ENCODE results near the gene GLI1. TPM values are rescaled to one million over a fixed set of nuclear protein-coding genes. Genes with fewer than 3 reads are reported as not detected.

The GLI1 gene
- total and polyA plus RNA-seq, 2 of the 13 experiments (the other 11 are each of a cell fraction or from before 2014, with no cell fraction given) = 0.09 to 0.20 TPM

- no TSS peak for BruUV-seq (replicated peaks)
- H3K9ac ChIP-seq (ENCODE audit: insufficient read depth, low read depth, low read length) = no peak overlapping the region
- no peak overlapping the region for H3K27ac ChIP-seq (ENCODE audit: extremely low read length, insufficient read depth, low read length)
- H3K9me3 ChIP-seq (ENCODE audit: low read length) = no peaks in the 10 kb centered on the region
- H3K27me3 ChIP-seq (ENCODE audit: control insufficient read depth in 1 of 2, insufficient read depth in 2 of 2, low read length in 2 of 2) = peaks cover 7 to 54% of the 10 kb centered on the region in 2 experiments
- WGBS (ENCODE audit: low lambda C conversion rate) = 15% methylated on average over 2 of the region's 3 CpGs
- CTCF ChIA-PET (ENCODE audit: low intra/inter-chr PET ratio, low total read pairs) = no interaction called here
- intact Hi-C loops (cut with micrococcal nuclease; ENCODE audit: unreplicated experiment) (no loop called here), in situ Hi-C loops (cut with HindIII; ENCODE audit: extremely low pct_ligation_motif_present, low pct_unique_long_range_greater_than_20kb) (no loop called here)
- no peak for FAIRE-seq
- no peak overlapping the region for H3K4me2 ChIP-seq (ENCODE audit: low read depth, low read length)
- no peaks in the 10 kb centered on the region for H4K20me1 ChIP-seq (ENCODE audit: insufficient read depth, low read length)
- H3K79me2 ChIP-seq (ENCODE audit: insufficient read depth, low read length) = no peaks in the 10 kb centered on the region
- ATAC-seq = no peak
- no peaks in the 10 kb centered on the region for H3K36me3 ChIP-seq (replicated peaks in 1 of 2; ENCODE audit: control insufficient read depth in 1 of 2, insufficient read depth in 2 of 2, low read length in 2 of 2)
- H2AFZ ChIP-seq (ENCODE audit: low read length) = no peak overlapping the region
- H3K4me1 ChIP-seq (ENCODE audit: insufficient read depth, low read length) = peaks cover 40% of the 10 kb centered on the region
- DNase-seq (ENCODE audit: low spot score) = no peak
- no peak overlapping the region for H3K4me3 ChIP-seq (replicated peaks in 1 of 3; ENCODE audit: insufficient read depth in 1 of 3, low read depth in 2 of 3, low read length in 3 of 3)
- POLR2A ChIA-PET = no interaction called here
- TF ChIP-seq HIC2 (CRISPR knock-in tag; IDR thresholded peaks at IDR 0.05; ENCODE audit: low read depth) (no peak), USF2 (IDR thresholded peaks at IDR 0.05; ENCODE audit: low read depth, low read length) (no peak), USF2 (CRISPR knock-in tag; IDR thresholded peaks at IDR 0.05; ENCODE audit: borderline replicate concordance) (no peak), NFRKB (IDR thresholded peaks at IDR 0.05) (no peak), MXD4 (CRISPR knock-in tag; IDR thresholded peaks at IDR 0.05) (no peak), TFDP2 (CRISPR knock-in tag; IDR thresholded peaks at IDR 0.05) (no peak), ISL2 (CRISPR knock-in tag; IDR thresholded peaks at IDR 0.05) (no peak), ZBTB40 (IDR thresholded peaks at IDR 0.05) (no peak), ZBTB40 (CRISPR knock-in tag; IDR thresholded peaks at IDR 0.05) (no peak)
These were observed 12.1 kb downstream of the GLI1 start for GRCh38 chr12:57471661-57472060.

Data from HepG2 (cell line).